Stimulated activated naive CD8-positive, alpha-beta T cell treated with anti-CD3 and anti-CD28 coated beads, Interleukin-15, Interleukin-2, amounts not matched to agents 100 U/mL and 50 U/mL, for 24 hours (primary cell): ENCODE data around the gene DCTN3.

Experiments
- ATAC-seq: fragments of 150-1000 bp; cut with Tn5 transposase; one replicate; pipeline ENCODE4 v1.10.0; 2021
- DNase-seq: peaks from one replicate; pipeline ENCODE4 v3.0.0; 2021

Gene DCTN3

GRCh38 chr9:34573599-34574325 is 46.5 kb downstream of the DCTN3 start:
- ATAC-seq: no peak
- DNase-seq: no peak

- DNase-seq (no peak), ATAC-seq (no peak)
Measured at GRCh38 chr9:34572628-34573027, 47.7 kb downstream of the DCTN3 start.

- ATAC-seq (no peak), DNase-seq (no peak)
Measured at GRCh38 chr9:34572092-34572491, 48.2 kb downstream of the DCTN3 start.

GRCh38 chr9:34571481-34571810 is 48.8 kb downstream of the DCTN3 start:
- ATAC-seq: no peak
- no peak for DNase-seq

DNA sequence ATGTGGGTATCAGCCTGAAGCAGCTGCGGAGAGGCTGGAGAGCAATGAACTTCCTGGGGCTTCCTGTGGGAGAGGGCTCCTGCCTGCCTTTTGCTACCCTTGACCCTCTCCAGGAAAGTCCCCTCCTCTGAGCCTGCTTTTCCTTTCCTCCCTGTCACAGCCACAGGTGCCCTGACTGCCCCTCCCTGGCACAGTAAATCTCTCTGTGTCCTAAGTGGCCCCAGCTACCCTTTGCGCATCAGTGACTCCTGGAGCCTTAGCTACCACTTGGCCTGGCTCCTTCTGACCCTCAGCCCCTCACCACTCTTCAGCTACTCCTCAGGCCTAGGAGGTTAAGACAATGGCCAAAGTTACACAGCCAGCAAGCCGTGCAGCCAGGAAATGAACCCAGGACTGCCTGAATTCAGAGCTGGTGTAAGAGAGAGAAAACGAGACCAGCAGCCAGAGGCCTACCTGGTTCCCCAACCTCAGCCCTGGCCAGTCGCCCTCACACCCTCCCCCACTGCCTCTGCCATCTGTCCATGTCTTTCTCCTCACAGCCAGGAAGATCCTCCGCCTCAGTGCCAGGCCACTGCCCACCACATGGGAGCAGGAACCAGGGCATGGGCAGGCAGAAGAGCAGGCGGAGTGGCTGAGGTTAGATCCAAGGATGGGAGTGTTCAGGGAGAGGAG is 49.4 kb downstream of the DCTN3 start:
- DNase-seq: no peak
- ATAC-seq: no peak

DNA sequence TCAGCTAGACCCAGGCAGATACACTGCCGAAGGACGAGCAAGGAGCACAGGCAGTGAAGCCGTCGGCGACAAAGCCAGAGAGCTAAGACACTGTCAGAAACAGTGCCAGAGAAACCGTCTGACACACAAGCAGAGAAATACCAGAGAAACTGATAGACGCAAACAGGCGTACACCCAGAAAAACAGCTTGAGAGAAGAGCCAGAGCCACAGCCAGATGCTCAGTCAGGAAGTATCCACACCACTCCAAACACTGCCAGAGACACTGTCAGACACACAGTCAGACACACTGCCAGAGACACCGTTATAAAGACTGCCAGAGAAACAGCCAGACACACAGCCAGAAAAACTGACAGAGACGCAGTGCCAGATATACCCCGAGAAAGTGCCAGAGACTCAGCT is 49.9 kb downstream of the DCTN3 start:
- no peak for DNase-seq
- ATAC-seq: no peak

GRCh38 chr9:34568774-34569173 is 51.5 kb downstream of the DCTN3 start:
- ATAC-seq: no peak
- no peak for DNase-seq

- ATAC-seq (no peak), DNase-seq (no peak)
Measured at GRCh38 chr9:34568133-34568532, 52.2 kb downstream of the DCTN3 start.

GRCh38 chr9:34566972-34567371 is 53.3 kb downstream of the DCTN3 start:
- ATAC-seq (no peak), DNase-seq (no peak)

DNA sequence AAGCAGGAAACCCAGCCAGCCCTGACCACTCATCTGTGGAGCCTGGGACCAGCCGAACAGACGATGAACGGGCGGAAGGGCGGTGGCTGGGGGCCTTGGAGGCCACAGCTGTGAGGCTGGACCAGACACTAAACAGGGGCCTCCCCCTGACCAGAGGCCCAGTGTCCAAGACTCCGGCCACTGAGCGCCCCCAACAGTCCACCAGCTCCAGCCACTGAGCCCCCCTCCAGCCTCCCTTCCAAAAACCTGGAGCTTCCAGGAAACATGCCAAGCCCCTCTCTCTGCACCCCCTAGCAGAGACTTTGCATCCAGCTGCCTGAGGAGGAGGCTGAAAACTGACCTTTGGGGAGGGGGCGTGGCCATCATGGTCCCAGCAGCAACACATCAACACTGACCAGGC is 54.0 kb downstream of the DCTN3 start:
- no peak for ATAC-seq
- no peak for DNase-seq

DNA sequence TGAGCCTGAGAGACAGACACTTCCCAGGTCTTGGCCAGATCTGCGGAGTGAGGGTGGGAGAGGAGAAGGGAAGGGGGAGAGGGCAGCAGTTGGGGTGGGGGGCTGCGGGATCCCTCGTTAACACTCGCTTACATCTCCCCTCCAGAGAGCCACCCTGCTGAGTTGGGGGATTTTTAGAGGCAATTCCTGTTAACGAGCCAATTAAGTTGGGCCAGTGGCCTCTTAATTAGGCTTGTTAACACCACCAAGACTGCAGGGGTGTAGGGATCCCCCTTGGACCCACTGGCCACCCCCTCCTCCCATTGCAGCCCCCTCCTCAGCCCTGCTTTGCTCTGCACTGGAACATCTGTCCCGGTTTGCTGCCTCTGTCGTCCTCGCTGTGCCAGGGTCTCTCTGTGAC is 54.4 kb downstream of the DCTN3 start:
- no peak for DNase-seq
- no peak for ATAC-seq

DNA sequence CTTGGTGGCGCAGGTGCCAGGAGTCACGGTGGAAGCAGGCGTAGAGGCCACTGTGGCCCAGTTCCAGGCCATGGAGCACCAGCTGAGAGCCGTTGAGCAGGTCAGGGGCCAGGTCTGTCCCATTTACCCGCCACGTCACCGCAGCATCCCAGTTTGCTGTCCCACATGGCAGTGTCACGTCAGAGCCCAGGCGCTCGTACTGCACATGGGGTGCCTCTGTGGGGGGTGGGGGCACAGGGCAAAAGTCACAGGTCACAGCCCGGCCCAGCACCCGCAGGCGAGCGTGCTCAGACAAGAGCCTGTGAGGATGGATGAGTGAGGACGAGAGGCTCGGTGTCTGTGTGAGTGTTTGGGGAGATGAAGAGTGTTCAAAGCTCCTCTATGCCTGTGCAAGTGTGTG is 55.7 kb downstream of the DCTN3 start:
- ATAC-seq: no peak
- DNase-seq: no peak
